ENCODE data around the gene NAGPA.

NAGPA gene

GRCh38 chr16:5000573-5001001 lies 33.1 kb downstream of the NAGPA start:
- H3K4me1 ChIP-seq (ENCODE audit: insufficient read depth, low read length, severe bottlenecking), result no peaks in the 10 kb centered on the region
- H3K9me2 ChIP-seq (ENCODE audit: low read depth, low read length), result no peaks in the 10 kb centered on the region
- no peak overlapping the region for H2AFZ ChIP-seq (ENCODE audit: low read length)
- H3F3A ChIP-seq (ENCODE audit: insufficient read depth, low read length), result no peaks in the 10 kb centered on the region
- H3K27me3 ChIP-seq (ENCODE audit: insufficient read depth, low read length), result 0 out of 2 replicates have a peak, but pooled peaks cover 4% of the 10 kb centered on the region
- H3K27ac ChIP-seq (ENCODE audit: low read depth, low read length, poor library complexity, severe bottlenecking), result no peak overlapping the region
- H3K4me2 ChIP-seq (ENCODE audit: low read length), result no peak overlapping the region
- no peaks in the 10 kb centered on the region for H4K20me1 ChIP-seq (ENCODE audit: insufficient read depth, low read length)
- TF ChIP-seq CTCF (IDR thresholded peaks at IDR 0.05; ENCODE audit: low read length), result no peak
- no peak for TF ChIP-seq EZH2 (IDR thresholded peaks at IDR 0.05; ENCODE audit: borderline replicate concordance, low read length)
- no peak overlapping the region for H3K9ac ChIP-seq (ENCODE audit: low read length)
- H3K36me3 ChIP-seq (ENCODE audit: insufficient read depth, low read length), result no peaks in the 10 kb centered on the region
- H3K79me2 ChIP-seq (ENCODE audit: insufficient read depth, low read length), result no peaks in the 10 kb centered on the region
- H3K4me3 ChIP-seq (ENCODE audit: low read depth, low read length, poor library complexity, severe bottlenecking), result no peak overlapping the region
- no peaks in the 10 kb centered on the region for H3K9me3 ChIP-seq (ENCODE audit: low read length)

- Histone ChIP-seq H3K4me1 (ENCODE audit: insufficient read depth, low read length, severe bottlenecking) (no peaks in the 10 kb centered on the region), H3K4me3 (ENCODE audit: low read depth, low read length, poor library complexity, severe bottlenecking) (no peak overlapping the region), H3K79me2 (ENCODE audit: insufficient read depth, low read length) (no peaks in the 10 kb centered on the region), H3K4me2 (ENCODE audit: low read length) (no peak overlapping the region), H3K9me2 (ENCODE audit: low read depth, low read length) (no peaks in the 10 kb centered on the region), H4K20me1 (ENCODE audit: insufficient read depth, low read length) (no peaks in the 10 kb centered on the region), H3K36me3 (ENCODE audit: insufficient read depth, low read length) (no peaks in the 10 kb centered on the region), H3K27ac (ENCODE audit: low read depth, low read length, poor library complexity, severe bottlenecking) (no peak overlapping the region), H3K27me3 (ENCODE audit: insufficient read depth, low read length) (0 out of 2 replicates have a peak, but pooled peaks cover 4% of the 10 kb centered on the region), H3K9me3 (ENCODE audit: low read length) (no peaks in the 10 kb centered on the region), H3K9ac (ENCODE audit: low read length) (no peak overlapping the region), H2AFZ (ENCODE audit: low read length) (no peak overlapping the region), H3F3A (ENCODE audit: insufficient read depth, low read length) (no peaks in the 10 kb centered on the region)
- TF ChIP-seq CTCF (IDR thresholded peaks at IDR 0.05; ENCODE audit: low read length) (no peak), EZH2 (IDR thresholded peaks at IDR 0.05; ENCODE audit: borderline replicate concordance, low read length) (no peak)
Measured at GRCh38 chr16:4994719-4995434, 38.9 kb downstream of the NAGPA start.

GRCh38 chr16:4991754-4992153 lies 42.0 kb downstream of the NAGPA start:
- Histone ChIP-seq H3K79me2 (ENCODE audit: insufficient read depth, low read length) (no peaks in the 10 kb centered on the region), H4K20me1 (ENCODE audit: insufficient read depth, low read length) (no peaks in the 10 kb centered on the region), H3K4me3 (ENCODE audit: low read depth, low read length, poor library complexity, severe bottlenecking) (no peak overlapping the region), H3K27ac (ENCODE audit: low read depth, low read length, poor library complexity, severe bottlenecking) (no peak overlapping the region), H3K4me2 (ENCODE audit: low read length) (no peak overlapping the region), H2AFZ (ENCODE audit: low read length) (no peak overlapping the region), H3F3A (ENCODE audit: insufficient read depth, low read length) (no peaks in the 10 kb centered on the region), H3K9me3 (ENCODE audit: low read length) (no peaks in the 10 kb centered on the region), H3K9ac (ENCODE audit: low read length) (no peak overlapping the region), H3K4me1 (ENCODE audit: insufficient read depth, low read length, severe bottlenecking) (no peaks in the 10 kb centered on the region), H3K27me3 (ENCODE audit: insufficient read depth, low read length) (no peaks in the 10 kb centered on the region), H3K9me2 (ENCODE audit: low read depth, low read length) (no peaks in the 10 kb centered on the region), H3K36me3 (ENCODE audit: insufficient read depth, low read length) (no peaks in the 10 kb centered on the region)
- TF ChIP-seq EZH2 (IDR thresholded peaks at IDR 0.05; ENCODE audit: borderline replicate concordance, low read length), result no peak
- TF ChIP-seq CTCF (IDR thresholded peaks at IDR 0.05; ENCODE audit: low read length), result no peak

All from OCI-LY1 (cell line).